HepG2 (cell line): ENCODE data around the gene ZDHHC16. TPM values are rescaled to one million over a fixed set of nuclear protein-coding genes. Genes with fewer than 3 reads are reported as not detected.

Source experiments
- CEBPG ChIP-seq: IDR thresholded peaks from 2 replicates; pipeline ENCODE4 v1.6.1; 2016
- DBP ChIP-seq: sonication (generic); formaldehyde crosslinking; IDR thresholded peaks from 2 replicates; pipeline ENCODE4 v1.4.0; 2020; ENCODE audit warnings: missing genetic modification reagents; ENCODE audit errors: not compliant biosample characterization
- DRAP1 ChIP-seq: IDR thresholded peaks from 2 replicates; pipeline ENCODE4 v1.6.1; 2016; ENCODE audit warnings: missing genetic modification reagents, missing compliant biosample characterization
- EEA1 ChIP-seq: sonication (generic); formaldehyde crosslinking; IDR thresholded peaks from 2 replicates; pipeline ENCODE4 v1.5.1; 2020; ENCODE audit warnings: mild to moderate bottlenecking, missing genetic modification reagents, borderline replicate concordance
- GFI1 ChIP-seq: sonication (generic); formaldehyde crosslinking; IDR thresholded peaks from 2 replicates; pipeline ENCODE4 v1.5.0; 2020; ENCODE audit warnings: missing genetic modification reagents, mild to moderate bottlenecking, borderline replicate concordance
- GPN1 ChIP-seq: sonication (generic); formaldehyde crosslinking; IDR thresholded peaks from 2 replicates; pipeline ENCODE4 v1.5.1; 2020; ENCODE audit warnings: missing genetic modification reagents, borderline replicate concordance
- HDAC2 ChIP-seq: sonication (generic); formaldehyde crosslinking; IDR thresholded peaks from 2 replicates; pipeline ENCODE4 v1.4.0; 2020; ENCODE audit warnings: missing genetic modification reagents
- ISX ChIP-seq: sonication (generic); formaldehyde crosslinking; conservative IDR thresholded peaks from 2 replicates; pipeline ENCODE4 v1.5.0; 2020; ENCODE audit warnings: missing genetic modification reagents
- NFIC ChIP-seq: IDR thresholded peaks from 2 replicates; pipeline ENCODE4 v1.6.1; 2012; ENCODE audit warnings: mild to moderate bottlenecking, low read length, inconsistent platforms
- NR2C2 ChIP-seq: sonication (generic); formaldehyde crosslinking; IDR thresholded peaks from 2 replicates; pipeline ENCODE4 v1.4.0; 2020; ENCODE audit warnings: missing genetic modification reagents, mild to moderate bottlenecking, moderate library complexity, borderline replicate concordance
- RCOR2 ChIP-seq: IDR thresholded peaks from 2 replicates; pipeline ENCODE4 v1.6.1; 2016; ENCODE audit warnings: missing biosample characterization, missing genetic modification reagents
- SYNCRIP ChIP-seq: fragments of 200-400 bp; formaldehyde crosslinking; IDR thresholded peaks from 2 replicates; pipeline ENCODE4 v1.6.1; 2018; ENCODE audit warnings: mild to moderate bottlenecking, low read depth, low read length; ENCODE audit not compliant: insufficient read depth
- ZGPAT ChIP-seq: IDR thresholded peaks from 2 replicates; pipeline ENCODE4 v1.6.1; 2016; ENCODE audit warnings: mild to moderate bottlenecking
- ZNF230 ChIP-seq: sonication (generic); formaldehyde crosslinking; IDR thresholded peaks from 2 replicates; pipeline ENCODE4 v1.4.0; 2020; ENCODE audit warnings: mild to moderate bottlenecking, missing genetic modification reagents
- ZNF251 ChIP-seq: sonication (generic); formaldehyde crosslinking; IDR thresholded peaks from 2 replicates; pipeline ENCODE4 v1.9.0; 2021; ENCODE audit warnings: mild to moderate bottlenecking, missing genetic modification reagents
- ZNF274 ChIP-seq: sonication (generic); formaldehyde crosslinking; IDR thresholded peaks from 2 replicates; pipeline ENCODE4 v1.5.1; 2020; ENCODE audit warnings: mild to moderate bottlenecking, missing genetic modification reagents
- ZNF34 ChIP-seq: sonication (generic); formaldehyde crosslinking; IDR thresholded peaks from 2 replicates; pipeline ENCODE4 v1.4.0; 2020; ENCODE audit warnings: mild to moderate bottlenecking, missing genetic modification reagents, borderline replicate concordance
- ZNF354B ChIP-seq: sonication (generic); formaldehyde crosslinking; IDR thresholded peaks from 2 replicates; pipeline ENCODE4 v1.8.0; 2022; ENCODE audit warnings: mild to moderate bottlenecking, missing genetic modification reagents
- ZNF484 ChIP-seq: sonication (generic); formaldehyde crosslinking; IDR thresholded peaks from 2 replicates; pipeline ENCODE4 v1.5.1; 2020; ENCODE audit warnings: mild to moderate bottlenecking, low read depth, missing genetic modification reagents, borderline replicate concordance
- ZNF512B ChIP-seq: sonication (generic); formaldehyde crosslinking; IDR thresholded peaks from 2 replicates; pipeline ENCODE4 v1.5.1; 2020; ENCODE audit warnings: missing genetic modification reagents, mild to moderate bottlenecking, borderline replicate concordance
- ZNF558 ChIP-seq: sonication (generic); formaldehyde crosslinking; IDR thresholded peaks from 2 replicates; pipeline ENCODE4 v1.9.0; 2022; ENCODE audit warnings: mild to moderate bottlenecking, missing genetic modification reagents, borderline replicate concordance
- ZNF607 ChIP-seq: sonication (generic); formaldehyde crosslinking; IDR thresholded peaks from 2 replicates; pipeline ENCODE4 v1.5.1; 2020; ENCODE audit warnings: missing genetic modification reagents, mild to moderate bottlenecking, borderline replicate concordance
- ZNF674 ChIP-seq: sonication (generic); formaldehyde crosslinking; IDR thresholded peaks from 2 replicates; pipeline ENCODE4 v1.5.0; 2020; ENCODE audit warnings: low read depth, mild to moderate bottlenecking, missing genetic modification reagents
- ZNF782 ChIP-seq: sonication (generic); formaldehyde crosslinking; IDR thresholded peaks from 2 replicates; pipeline ENCODE4 v1.4.0; 2020; ENCODE audit warnings: missing genetic modification reagents, mild to moderate bottlenecking, borderline replicate concordance
- ZNF788 ChIP-seq: sonication (generic); formaldehyde crosslinking; IDR thresholded peaks from 2 replicates; pipeline ENCODE4 v1.5.0; 2020; ENCODE audit warnings: mild to moderate bottlenecking, missing genetic modification reagents, borderline replicate concordance
- ZSCAN25 ChIP-seq: sonication (generic); formaldehyde crosslinking; IDR thresholded peaks from 2 replicates; pipeline ENCODE4 v1.8.0; 2022; ENCODE audit warnings: mild to moderate bottlenecking, missing genetic modification reagents
- polyA plus RNA-seq, 8 experiments: library from polyadenylated mRNA; depleted of rRNA in 3 of 8; stranded (reverse) in 7 of 8; unstranded in 1 of 8; fragments of >200 nt; fragmentation: Illumina TruSeq in 4 of 8; extraction: Trizol in 4 of 8; gene quantifications; 2 replicates each; pipeline versions ENCODE4 v1.2.1 to v1.2.3, GENCODE V29; 2011 to 2016; ENCODE audit warnings: low read depth in 4 of 8, missing spikeins in 1 of 8, mixed read lengths in 1 of 8; ENCODE audit not compliant: insufficient read depth in 1 of 8
- total RNA-seq, 5 experiments: library from RNA; depleted of rRNA; stranded (reverse); fragments of >200 nt; fragmentation: Illumina TruSeq; extraction: Trizol; gene quantifications; 2 replicates each; pipeline ENCODE4 v1.2.3, GENCODE V29; 2016; ENCODE audit warnings: low read depth in 1 of 5

Gene ZDHHC16
- total and polyA plus RNA-seq, 2 of the 13 experiments (the other 11 are each of a cell fraction or from before 2014, with no cell fraction given): 40.8 to 41.8 TPM

GRCh38 chr10:97463363-97464132 lies 17.6 kb downstream of the ZDHHC16 start (continued):
- no peak for TF ChIP-seq ZNF484 (CRISPR knock-in tag)
- TF ChIP-seq ZNF512B: no peak
- no peak for TF ChIP-seq ZNF354B (CRISPR knock-in tag)
- TF ChIP-seq ZNF782: no peak
- 0 out of 2 replicates have a peak, but pooled peaks have one; percentile 46 for TF ChIP-seq ZGPAT (CRISPR knock-in tag)
- no peak for TF ChIP-seq NR2C2 (CRISPR knock-in tag)
- no peak for TF ChIP-seq DBP (CRISPR knock-in tag)
- no peak for TF ChIP-seq ZSCAN25
- TF ChIP-seq EEA1: no peak
- TF ChIP-seq ZNF788 (CRISPR knock-in tag): no peak
- peak; percentile 37; the same call in 1 of the 2 replicates for TF ChIP-seq RCOR2 (CRISPR knock-in tag)
- no peak for TF ChIP-seq GPN1 (CRISPR knock-in tag)
- TF ChIP-seq ZNF274 (CRISPR knock-in tag): no peak
- TF ChIP-seq SYNCRIP: no peak
- TF ChIP-seq ZNF674: no peak
- no peak; the same call in 1 of the 2 replicates for TF ChIP-seq DRAP1 (CRISPR knock-in tag)
- no peak for TF ChIP-seq ZNF607 (CRISPR knock-in tag)
- TF ChIP-seq GFI1: no peak
- no peak for TF ChIP-seq ZNF34
- TF ChIP-seq ZNF558: no peak
- 0 out of 2 replicates have a peak, but pooled peaks have one; percentile 24 for TF ChIP-seq NFIC
- TF ChIP-seq HDAC2: peak; percentile 31; the same call in 1 of the 2 replicates
- no peak for TF ChIP-seq ZNF251 (CRISPR knock-in tag)
- no peak for TF ChIP-seq ISX
- TF ChIP-seq CEBPG (CRISPR knock-in tag): peak; percentile 89
- TF ChIP-seq ZNF230 (CRISPR knock-in tag): no peak
